Common myeloid progenitor, CD34-positive (primary cell): ENCODE measurements around the gene FAM3B.

ENCODE experiments used
- CTCF ChIA-PET: fragments of 350-600 bp; sonication (Branson Sonifier 250); formaldehyde crosslinking; loops from one replicate; lab custom pipeline; 2021; ENCODE audit warnings: antibody characterized with exemption; lab: Charles Lee
- POLR2A ChIA-PET: fragments of 350-600 bp; sonication (Branson Sonifier 250); formaldehyde crosslinking; loops from one replicate; lab custom pipeline; 2021; ENCODE audit warnings: antibody characterized with exemption; lab: Charles Lee
- DNase-seq, 3 donors: peaks; one replicate each; pipeline versions ENCODE4 v3.0.0 to v3.0.0-alpha.2; 2013
- H3K27ac ChIP-seq, 2 experiments: 1 replicate in 1 of 2; 2 replicates in 1 of 2; pipeline ENCODE4 v1.7.0; 2013; ENCODE audit warnings: inconsistent platforms in 2 of 2, low read length in 2 of 2, mild to moderate bottlenecking in 2 of 2, low read depth in 1 of 2, moderate library complexity in 1 of 2; ENCODE audit not compliant: severe bottlenecking in 2 of 2, insufficient read depth in 1 of 2, poor library complexity in 1 of 2
- H3K27me3 ChIP-seq, 5 experiments: replicated peaks in 2 of 5; 1 replicate in 3 of 5; 2 replicates in 2 of 5; pipeline versions ENCODE4 v1.6.1 to v1.7.0; 2013; ENCODE audit warnings: low read length in 4 of 5, mild to moderate bottlenecking in 2 of 5, moderate library complexity in 2 of 5, inconsistent platforms in 1 of 5; ENCODE audit not compliant: insufficient read depth in 5 of 5, control insufficient read depth in 4 of 5
- H3K36me3 ChIP-seq, 4 experiments: 1 replicate in 2 of 4; 2 replicates in 2 of 4; pipeline versions ENCODE4 v1.6.1 to v1.7.0; 2013; ENCODE audit warnings: low read length in 3 of 4, control low read depth in 1 of 4, mild to moderate bottlenecking in 1 of 4; ENCODE audit not compliant: control insufficient read depth in 4 of 4, insufficient read depth in 4 of 4
- H3K4me1 ChIP-seq, 4 experiments: 1 replicate in 3 of 4; 2 replicates in 1 of 4; pipeline versions ENCODE4 v1.6.1 to v1.7.1; 2013; ENCODE audit warnings: low read length in 3 of 4, mild to moderate bottlenecking in 3 of 4, control low read depth in 1 of 4, inconsistent platforms in 1 of 4, moderate library complexity in 1 of 4; ENCODE audit not compliant: control insufficient read depth in 4 of 4, insufficient read depth in 4 of 4; ENCODE audit errors: control extremely low read depth in 1 of 4
- H3K4me3 ChIP-seq, 7 experiments: 1 replicate in 4 of 7; 2 replicates in 3 of 7; pipeline versions ENCODE4 v1.5.1 to v1.7.0; 2013; ENCODE audit warnings: mild to moderate bottlenecking in 7 of 7, low read length in 6 of 7, moderate library complexity in 6 of 7, inconsistent platforms in 2 of 7, low read depth in 2 of 7, control low read depth in 1 of 7; ENCODE audit not compliant: insufficient read depth in 4 of 7, control insufficient read depth in 1 of 7; ENCODE audit errors: extremely low read depth in 1 of 7
- H3K9me3 ChIP-seq, 5 experiments: 1 replicate in 4 of 5; 2 replicates in 1 of 5; pipeline versions ENCODE4 v1.6.1 to v1.7.1; 2013; ENCODE audit warnings: low read length in 4 of 5, mild to moderate bottlenecking in 2 of 5, inconsistent platforms in 1 of 5, low read depth in 1 of 5, moderate library complexity in 1 of 5; ENCODE audit not compliant: control insufficient read depth in 4 of 5, insufficient read depth in 2 of 5; ENCODE audit errors: control extremely low read depth in 1 of 5
- WGBS: methylation state at CpG from one replicate; pipeline ENCODE4 v1.1.5; 2013; ENCODE audit not compliant: insufficient coverage; 5-methylcytosine and 5-hydroxymethylcytosine counted together

The FAM3B gene

DNA sequence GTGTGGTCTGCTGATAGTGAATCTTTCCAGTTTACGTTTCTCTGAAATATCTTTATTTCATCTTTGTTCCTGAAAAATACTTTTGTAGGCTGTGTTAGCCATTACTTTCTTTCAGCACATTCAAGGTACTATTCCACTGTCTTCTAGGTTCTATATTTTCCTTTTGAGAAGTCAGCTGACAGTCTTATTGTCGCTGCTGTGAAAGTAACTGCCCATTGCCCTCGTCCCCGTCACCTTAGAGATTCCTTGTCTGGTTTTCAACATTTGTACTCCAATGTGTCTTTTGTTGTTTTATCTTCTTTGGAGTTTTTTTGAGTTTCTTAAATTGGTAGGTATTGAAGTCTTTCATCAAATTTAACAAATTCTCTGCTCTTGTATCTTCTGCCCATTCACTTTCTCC, 25.4 kb downstream of the FAM3B start:
- no CpG with 5 or more reads among the region's 4 CpGs for WGBS

DNA sequence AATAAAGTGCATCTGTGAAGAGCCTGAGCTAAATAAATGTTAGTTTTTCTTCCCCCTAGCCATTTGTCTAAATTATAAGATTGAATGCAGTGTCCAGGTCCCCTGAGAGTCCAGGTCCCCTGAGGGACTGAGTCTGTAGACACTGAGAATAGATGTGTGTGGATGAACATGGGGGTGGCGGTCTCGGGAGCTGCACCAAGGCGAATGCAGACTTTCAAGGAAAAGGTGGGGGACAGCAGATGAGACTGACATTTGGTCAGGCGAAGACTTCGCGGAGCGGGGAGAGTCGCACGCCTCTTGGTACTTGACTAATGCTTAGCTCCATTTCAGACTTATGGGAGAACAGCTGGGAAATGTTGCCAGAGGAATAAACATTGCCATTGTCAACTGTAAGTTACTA, 27.5 kb downstream of the FAM3B start:
- H3K9me3 ChIP-seq = peaks cover 0 to 9% (median 0%) of the 10 kb centered on the region in 5 experiments
- POLR2A ChIA-PET = interaction anchor here (1.0 kb wide), 1 partner anchor 17 kb away, joined by 3 read pairs; the partner anchor contains the start of gene MX2
- WGBS = 95% methylated on average over 9 of the region's 9 CpGs
- H3K4me3 ChIP-seq = no peak overlapping the region
- no peaks in the 10 kb centered on the region for H3K36me3 ChIP-seq
- no peaks in the 10 kb centered on the region for H3K27me3 ChIP-seq
- CTCF ChIA-PET = no interaction called here
- H3K4me1 ChIP-seq = peaks cover 0 to 6% (median 1%) of the 10 kb centered on the region in 4 experiments
- DNase-seq = no peak
- no peak overlapping the region for H3K27ac ChIP-seq

More for the DNA sequence above, 25.4 kb downstream of the FAM3B start:
- POLR2A ChIA-PET = no interaction called here
- DNase-seq = no peak
- Histone ChIP-seq H3K4me1 (peaks cover 0 to 5% (median 1%) of the 10 kb centered on the region in 4 experiments), H3K4me3 (no peak overlapping the region), H3K9me3 (peaks cover 0 to 9% (median 0%) of the 10 kb centered on the region in 5 experiments), H3K36me3 (no peaks in the 10 kb centered on the region), H3K27me3 (no peaks in the 10 kb centered on the region), H3K27ac (no peak overlapping the region)
- CTCF ChIA-PET = no interaction called here

DNA sequence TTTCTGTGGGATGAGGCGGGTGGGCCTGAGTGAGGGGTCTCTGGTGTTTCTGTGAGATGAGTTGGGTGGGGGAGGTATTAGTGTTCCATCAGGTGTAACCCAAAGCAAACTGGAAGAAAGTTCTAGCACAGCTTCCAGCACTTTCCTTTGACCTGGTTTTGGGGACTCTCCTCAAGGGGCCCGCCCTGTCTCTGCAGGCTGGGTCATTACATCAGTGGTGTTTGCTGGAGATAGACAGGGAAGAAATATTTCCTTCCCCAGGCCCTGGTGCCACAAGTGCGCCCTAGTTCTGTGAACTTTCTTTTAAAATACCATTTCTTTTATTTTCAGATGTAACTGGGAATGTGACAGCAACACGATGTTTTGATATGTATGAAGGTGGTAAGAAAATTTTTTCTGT, 28.8 kb downstream of the FAM3B start:
- Histone ChIP-seq H3K9me3 (peaks cover 0 to 9% (median 0%) of the 10 kb centered on the region in 5 experiments), H3K27me3 (no peaks in the 10 kb centered on the region), H3K4me1 (peaks cover 0 to 6% (median 1%) of the 10 kb centered on the region in 4 experiments), H3K36me3 (no peaks in the 10 kb centered on the region), H3K27ac (no peak overlapping the region), H3K4me3 (no peak overlapping the region)
- CTCF ChIA-PET = no interaction called here
- no peak for DNase-seq
- POLR2A ChIA-PET = interaction anchor here (1.0 kb wide), 1 partner anchor 16 kb away, joined by 3 read pairs; the partner anchor contains the start of gene MX2
- 100% methylated on average over 1 of the region's 4 CpGs for WGBS

DNA sequence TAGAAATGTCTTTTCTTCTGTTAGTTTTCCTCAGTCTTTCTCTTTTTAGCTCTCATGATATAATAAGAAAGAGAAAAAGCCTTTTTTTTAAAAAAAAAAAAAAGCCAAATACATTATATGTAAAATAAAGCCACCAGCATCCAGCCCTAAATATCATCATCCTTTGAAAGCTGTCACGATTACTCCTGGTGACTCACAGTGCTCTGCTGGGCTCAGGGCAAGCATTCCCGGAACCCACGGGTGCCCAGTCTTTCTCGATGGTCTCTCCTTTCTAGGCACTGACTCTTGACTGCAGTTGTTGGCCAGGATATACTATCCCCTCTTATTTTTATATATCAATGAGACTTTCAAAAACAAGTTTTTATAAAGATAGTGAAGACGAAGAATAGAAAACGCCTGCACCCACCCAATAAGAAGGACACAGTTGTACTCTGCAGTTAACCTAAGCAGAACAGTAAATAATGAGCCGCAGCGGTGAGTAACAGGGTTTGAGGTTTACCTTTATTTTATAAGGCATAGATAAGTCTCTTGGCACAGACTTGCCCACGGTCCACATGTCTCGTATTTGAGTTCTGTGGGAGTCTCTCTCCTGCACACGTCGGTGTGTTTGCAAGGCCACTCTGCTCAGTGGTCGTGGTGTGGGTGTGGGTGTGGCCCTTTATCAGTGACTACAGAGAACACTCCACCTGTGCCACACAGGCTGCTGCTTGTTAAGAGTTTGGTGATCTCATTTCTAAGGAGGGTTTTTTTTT, 29.5 kb downstream of the FAM3B start:
- Histone ChIP-seq H3K27ac (no peak overlapping the region), H3K4me1 (peaks cover 0 to 6% (median 1%) of the 10 kb centered on the region in 4 experiments), H3K4me3 (no peak overlapping the region), H3K9me3 (peaks cover 0 to 9% (median 0%) of the 10 kb centered on the region in 5 experiments), H3K27me3 (no peaks in the 10 kb centered on the region), H3K36me3 (no peaks in the 10 kb centered on the region)
- ChIA-PET CTCF (no interaction called here), POLR2A (no interaction called here)
- DNase-seq = peak in 1 of 3 donors; percentile 12
- 96% methylated on average over 5 of the region's 13 CpGs for WGBS

DNA sequence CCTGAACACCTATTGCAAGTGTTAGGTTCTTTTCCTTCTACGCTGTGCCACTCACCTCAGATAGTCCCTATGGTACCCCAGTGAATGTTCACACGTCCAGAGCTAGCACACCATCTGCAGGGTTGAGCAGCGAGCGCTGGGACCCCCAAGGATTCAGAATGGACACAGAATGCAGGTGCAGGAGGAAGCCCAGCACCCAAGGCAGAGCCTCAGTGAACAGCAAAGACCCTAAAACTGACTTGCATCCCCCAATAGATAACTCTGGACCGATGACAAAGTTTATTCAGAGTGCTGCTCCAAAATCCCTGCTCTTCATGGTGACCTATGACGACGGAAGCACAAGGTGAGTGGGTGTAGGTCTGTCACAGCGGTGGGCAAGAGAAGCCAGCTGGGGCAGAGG, 30.2 kb downstream of the FAM3B start:
- ChIA-PET POLR2A (no interaction called here), CTCF (no interaction called here)
- WGBS = 98% methylated on average over 6 of the region's 8 CpGs
- Histone ChIP-seq H3K4me1 (peaks cover 0 to 6% (median 1%) of the 10 kb centered on the region in 4 experiments), H3K9me3 (peaks cover 0 to 9% (median 0%) of the 10 kb centered on the region in 5 experiments), H3K27me3 (no peaks in the 10 kb centered on the region), H3K27ac (no peak overlapping the region), H3K4me3 (no peak overlapping the region), H3K36me3 (no peaks in the 10 kb centered on the region)
- no peak for DNase-seq

DNA sequence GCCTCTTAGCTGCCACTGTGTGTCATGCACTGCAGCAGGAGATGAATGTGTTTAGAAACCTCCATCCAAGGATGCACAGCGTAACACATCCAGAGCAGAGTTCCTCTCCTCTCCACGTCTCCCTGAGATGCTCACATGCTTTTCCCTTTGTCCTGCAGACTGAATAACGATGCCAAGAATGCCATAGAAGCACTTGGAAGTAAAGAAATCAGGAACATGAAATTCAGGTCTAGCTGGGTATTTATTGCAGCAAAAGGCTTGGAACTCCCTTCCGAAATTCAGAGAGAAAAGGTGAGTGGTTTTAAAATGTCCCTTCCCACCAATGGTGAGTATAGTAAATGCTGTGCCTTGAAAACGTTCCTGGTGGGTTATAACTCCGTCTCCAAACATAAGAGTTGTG, 31.8 kb downstream of the FAM3B start:
- no peaks in the 10 kb centered on the region for H3K9me3 ChIP-seq
- 96% methylated on average over 5 of the region's 6 CpGs for WGBS
- H3K36me3 ChIP-seq = no peaks in the 10 kb centered on the region
- H3K27ac ChIP-seq = no peak overlapping the region
- DNase-seq = no peak
- CTCF ChIA-PET = no interaction called here
- POLR2A ChIA-PET = no interaction called here
- no peaks in the 10 kb centered on the region for H3K27me3 ChIP-seq
- H3K4me3 ChIP-seq = no peak overlapping the region
- H3K4me1 ChIP-seq = peaks cover 0 to 6% (median 1%) of the 10 kb centered on the region in 4 experiments

DNA sequence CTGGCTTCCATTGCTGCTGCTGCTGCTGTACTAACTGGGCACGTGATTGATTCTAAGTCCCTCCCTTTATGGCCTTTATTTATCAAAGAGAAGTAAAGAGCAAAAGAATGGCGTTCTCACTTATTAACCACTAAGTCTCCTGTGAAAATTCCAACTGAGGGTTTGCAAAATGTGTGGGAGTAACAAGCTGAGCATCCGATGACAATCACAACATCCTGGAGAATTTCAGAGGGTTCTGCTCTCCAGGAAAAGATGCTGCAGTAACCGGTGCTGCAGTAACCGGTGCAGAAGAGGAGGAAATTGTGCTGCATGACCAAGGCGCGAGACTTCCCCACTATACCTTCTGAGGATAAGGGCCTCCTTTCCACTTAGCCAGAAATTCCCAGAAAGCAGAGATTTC, 32.5 kb downstream of the FAM3B start:
- H3K4me1 ChIP-seq = peaks cover 0 to 6% (median 1%) of the 10 kb centered on the region in 4 experiments
- H3K27ac ChIP-seq = no peak overlapping the region
- H3K27me3 ChIP-seq = no peaks in the 10 kb centered on the region
- POLR2A ChIA-PET = no interaction called here
- no peaks in the 10 kb centered on the region for H3K9me3 ChIP-seq
- H3K36me3 ChIP-seq = no peaks in the 10 kb centered on the region
- WGBS = 90% methylated on average over 6 of the region's 7 CpGs
- H3K4me3 ChIP-seq = no peak overlapping the region
- DNase-seq = no peak
- CTCF ChIA-PET = no interaction called here
